Astrocyte of the spinal cord (primary cell): Measurements from ENCODE around the gene ATP7A.
A peak's percentile ranks its signal among the peaks of the same experiment; 100 is the strongest.
"Not testable (repeated sequence)": the region's sequence is repeated elsewhere in the genome, so short reads cannot be mapped to it uniquely, and the experiment has no call there.

Experiments used
- DNase-seq: peaks from one replicate; pipeline ENCODE4 v3.0.0; 2011; ENCODE audit warnings: low read depth, low spot score
- H3K4me3 ChIP-seq: 2 replicates; pipeline ENCODE4 v1.5.1; 2011; ENCODE audit warnings: low read depth, mild to moderate bottlenecking, low read length, moderate library complexity
- in situ Hi-C: cut with HindIII; loops from 2 replicates; pipeline ENCODE4 v1.10.0; 2017; ENCODE audit warnings: low sequenced_read_pairs
- TF ChIP-seq, protein P1 (sequence below): IDR thresholded peaks from 2 replicates; pipeline ENCODE4 v1.5.1; 2012; ENCODE audit warnings: low read depth, mild to moderate bottlenecking, low read length, inconsistent platforms

The ATP7A gene

DNA sequence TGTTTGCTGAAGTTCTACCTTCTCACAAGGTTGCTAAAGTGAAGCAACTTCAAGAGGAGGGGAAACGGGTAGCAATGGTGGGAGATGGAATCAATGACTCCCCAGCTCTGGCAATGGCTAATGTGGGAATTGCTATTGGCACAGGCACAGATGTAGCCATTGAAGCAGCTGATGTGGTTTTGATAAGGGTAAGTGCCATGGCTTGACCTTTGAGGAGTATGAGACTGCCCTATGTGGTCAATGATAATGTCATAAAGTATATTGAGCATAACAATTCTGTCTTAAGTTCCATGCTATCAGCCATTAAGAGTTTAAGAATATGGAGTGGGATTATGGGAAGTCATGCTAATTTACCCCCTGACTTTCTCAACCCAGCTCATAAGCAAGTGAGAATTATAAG lies 132.1 kb downstream of the ATP7A start:
- no peak for DNase-seq
- in situ Hi-C loops = no loop called here

DNA sequence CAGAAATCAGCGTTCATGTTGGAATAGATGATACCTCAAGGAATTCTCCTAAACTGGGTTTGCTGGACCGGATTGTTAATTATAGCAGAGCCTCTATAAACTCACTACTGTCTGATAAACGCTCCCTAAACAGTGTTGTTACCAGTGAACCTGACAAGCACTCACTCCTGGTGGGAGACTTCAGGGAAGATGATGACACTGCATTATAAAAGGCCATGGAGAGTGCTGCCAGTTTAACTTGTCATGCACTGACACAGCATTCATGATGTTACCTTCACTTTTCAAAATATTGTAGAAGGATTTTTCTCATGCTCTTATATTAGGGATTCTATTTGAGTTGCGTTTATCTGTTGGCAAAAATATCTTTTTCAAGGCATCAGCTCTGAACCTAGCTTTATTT lies 135.9 kb downstream of the ATP7A start:
- DNase-seq = no peak
- H3K4me3 ChIP-seq = no peak overlapping the region
- TF ChIP-seq, protein P1, sequence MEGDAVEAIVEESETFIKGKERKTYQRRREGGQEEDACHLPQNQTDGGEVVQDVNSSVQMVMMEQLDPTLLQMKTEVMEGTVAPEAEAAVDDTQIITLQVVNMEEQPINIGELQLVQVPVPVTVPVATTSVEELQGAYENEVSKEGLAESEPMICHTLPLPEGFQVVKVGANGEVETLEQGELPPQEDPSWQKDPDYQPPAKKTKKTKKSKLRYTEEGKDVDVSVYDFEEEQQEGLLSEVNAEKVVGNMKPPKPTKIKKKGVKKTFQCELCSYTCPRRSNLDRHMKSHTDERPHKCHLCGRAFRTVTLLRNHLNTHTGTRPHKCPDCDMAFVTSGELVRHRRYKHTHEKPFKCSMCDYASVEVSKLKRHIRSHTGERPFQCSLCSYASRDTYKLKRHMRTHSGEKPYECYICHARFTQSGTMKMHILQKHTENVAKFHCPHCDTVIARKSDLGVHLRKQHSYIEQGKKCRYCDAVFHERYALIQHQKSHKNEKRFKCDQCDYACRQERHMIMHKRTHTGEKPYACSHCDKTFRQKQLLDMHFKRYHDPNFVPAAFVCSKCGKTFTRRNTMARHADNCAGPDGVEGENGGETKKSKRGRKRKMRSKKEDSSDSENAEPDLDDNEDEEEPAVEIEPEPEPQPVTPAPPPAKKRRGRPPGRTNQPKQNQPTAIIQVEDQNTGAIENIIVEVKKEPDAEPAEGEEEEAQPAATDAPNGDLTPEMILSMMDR = no peak
- in situ Hi-C loops = no loop called here

More for the DNA sequence above, 132.1 kb downstream of the ATP7A start:
- TF ChIP-seq, protein P1 = no peak
- H3K4me3 ChIP-seq = no peak overlapping the region

DNA sequence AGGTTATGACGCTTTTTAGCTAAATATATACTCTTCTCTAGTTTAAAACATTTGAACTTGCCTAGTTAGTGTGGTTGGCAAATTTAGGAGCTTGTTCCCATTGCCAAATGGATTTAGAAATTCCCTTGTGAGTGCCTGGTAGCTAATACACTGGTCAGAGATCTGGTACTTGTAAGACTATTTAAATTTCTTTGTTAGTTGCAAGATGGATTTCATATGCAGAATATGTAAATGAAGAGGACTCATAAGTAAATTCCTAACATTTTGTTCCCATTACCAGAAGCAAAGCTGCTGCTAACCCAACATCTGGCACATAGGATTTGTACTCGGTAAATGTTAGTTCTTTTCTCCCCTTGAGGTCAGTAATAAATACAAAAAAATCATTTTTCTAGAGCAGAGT lies 137.6 kb downstream of the ATP7A start:
- no peak for DNase-seq
- TF ChIP-seq, protein P1 = no peak
- no peak overlapping the region for H3K4me3 ChIP-seq
- in situ Hi-C loops = no loop called here

DNA sequence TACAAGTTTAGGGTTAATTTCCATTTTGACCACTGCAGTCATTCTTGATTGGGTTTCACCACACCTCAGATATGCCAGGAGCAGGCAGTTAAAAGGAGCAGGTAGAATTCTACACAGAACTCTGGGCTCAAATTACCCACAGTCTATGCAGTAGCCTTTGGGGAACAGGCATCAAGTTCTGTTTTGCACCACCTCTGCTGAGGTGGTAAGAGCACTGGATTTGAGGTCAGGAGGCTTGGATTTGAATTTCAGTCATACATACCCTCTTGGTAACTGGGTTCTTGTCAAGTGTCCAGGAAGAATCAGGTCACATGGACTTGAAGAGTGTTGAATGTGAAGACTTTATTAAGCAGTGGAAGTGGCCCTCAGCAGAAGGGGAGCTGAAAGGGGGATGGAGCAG lies 153.2 kb downstream of the ATP7A start:
- no peak overlapping the region for H3K4me3 ChIP-seq
- TF ChIP-seq, protein P1 = no peak
- in situ Hi-C loops = no loop called here
- no peak for DNase-seq

DNA sequence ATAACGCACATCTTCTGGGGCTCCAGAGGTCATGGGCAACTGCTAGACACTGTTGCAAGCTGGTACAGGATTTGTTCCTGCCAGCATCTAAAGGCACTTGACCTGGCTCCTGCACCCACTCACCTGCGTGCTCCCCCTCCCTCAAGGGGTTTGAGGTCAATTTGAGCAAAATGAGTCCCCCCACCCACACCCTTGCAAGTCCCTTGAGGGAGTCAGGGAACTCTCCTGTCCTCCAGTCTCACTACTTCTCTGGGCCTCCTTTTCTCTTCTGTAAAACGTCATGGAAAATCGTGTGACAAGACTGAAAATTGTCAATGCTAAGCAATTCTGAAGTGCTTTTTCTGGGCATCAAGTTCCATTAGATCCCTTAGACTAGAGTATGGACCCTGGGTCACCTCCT lies 153.7 kb downstream of the ATP7A start:
- TF ChIP-seq, protein P1 = no peak
- in situ Hi-C loops = no loop called here
- H3K4me3 ChIP-seq = no peak overlapping the region
- DNase-seq = no peak

DNA sequence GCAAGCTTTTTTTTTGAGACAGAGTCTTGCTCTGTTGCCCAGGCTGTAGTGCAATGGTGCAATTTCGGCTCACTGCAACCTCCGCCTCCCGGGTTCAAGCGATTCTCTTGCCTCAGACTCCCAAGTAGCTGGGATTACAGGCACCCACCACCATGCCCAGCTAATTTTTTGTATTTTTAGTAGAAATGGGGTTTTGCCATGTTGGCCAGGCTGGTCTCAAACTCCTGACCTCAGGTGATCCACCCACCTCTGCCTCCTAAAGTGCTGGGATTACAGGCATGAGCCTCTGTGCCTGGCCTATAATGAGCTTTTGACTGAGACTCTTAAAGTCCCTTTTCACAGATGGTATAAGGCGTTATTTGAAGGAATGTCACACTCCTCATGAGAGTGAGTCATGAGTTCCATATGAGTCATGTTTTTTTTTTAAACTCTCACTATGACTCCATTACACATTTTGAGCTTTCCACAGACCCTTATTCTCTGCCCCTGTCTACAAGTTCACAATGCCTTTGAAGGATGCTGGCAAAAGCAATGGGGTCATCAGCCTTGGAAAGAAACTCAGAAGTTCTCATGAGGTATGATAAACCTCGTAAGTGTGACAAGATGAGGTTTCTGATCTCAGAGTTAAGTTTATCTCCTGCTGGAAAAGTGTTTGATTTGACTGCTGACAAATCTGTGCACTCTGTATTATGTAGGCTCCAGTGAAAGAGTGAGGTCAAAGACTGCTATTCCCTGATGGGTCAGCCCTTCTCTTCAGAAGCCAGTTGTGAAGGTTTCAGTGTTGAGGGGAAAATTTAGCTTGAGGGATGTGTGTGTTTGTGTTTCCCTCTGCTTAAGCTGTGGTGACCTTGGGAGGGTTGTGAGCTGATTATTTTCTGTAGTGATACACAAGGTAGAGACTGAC lies 154.5 kb downstream of the ATP7A start:
- in situ Hi-C loops, H3K4me3 ChIP-seq: not testable (repeated sequence)
- peak; percentile 75 for DNase-seq

DNA sequence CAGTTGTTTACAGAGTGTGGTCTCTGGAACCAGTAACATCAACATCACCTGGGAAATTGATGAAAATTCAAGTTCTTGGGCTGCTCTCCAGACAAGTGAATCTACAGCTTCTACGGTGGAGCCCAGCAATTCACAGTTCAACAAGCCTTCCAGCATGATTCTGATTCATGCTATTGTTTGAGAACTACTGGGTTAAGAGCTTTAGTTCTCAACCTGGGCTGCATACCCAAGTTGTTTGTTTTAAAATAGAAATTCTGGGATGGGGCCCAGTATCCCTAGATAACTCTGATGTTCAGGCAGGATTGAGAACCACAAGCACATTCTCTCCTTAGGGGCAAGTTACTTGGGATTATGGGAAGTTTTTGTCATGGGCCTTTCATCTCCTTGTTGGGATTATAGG lies 155.6 kb downstream of the ATP7A start:
- TF ChIP-seq, protein P1 = no peak
- in situ Hi-C loops = no loop called here
- H3K4me3 ChIP-seq = no peak overlapping the region
- peak; percentile 42 for DNase-seq
